HepG2 (cell line): ENCODE data around the gene HSPA1L. TPM values are rescaled to one million over a fixed set of nuclear protein-coding genes. Genes with fewer than 3 reads are reported as not detected.
A peak's percentile ranks its signal among the peaks of the same experiment; 100 is the strongest.

Source experiments
- ARHGAP35 ChIP-seq: sonication (generic); formaldehyde crosslinking; IDR thresholded peaks from 2 replicates; pipeline ENCODE4 v1.9.0; 2022; ENCODE audit warnings: mild to moderate bottlenecking, inconsistent platforms, moderate library complexity, missing genetic modification reagents, borderline replicate concordance
- ATRX ChIP-seq: sonication (generic); formaldehyde crosslinking; IDR thresholded peaks from 2 replicates; pipeline ENCODE4 v1.4.0; 2020; ENCODE audit warnings: missing genetic modification reagents, borderline replicate concordance
- CAMTA2 ChIP-seq: sonication (generic); formaldehyde crosslinking; IDR thresholded peaks from 2 replicates; pipeline ENCODE4 v1.4.0; 2020; ENCODE audit warnings: mild to moderate bottlenecking, missing genetic modification reagents, borderline replicate concordance
- DNMT3B ChIP-seq: conservative IDR thresholded peaks from 2 replicates; pipeline ENCODE4 v1.6.1; 2016; ENCODE audit warnings: missing biosample characterization, control low read depth
- HCFC1 ChIP-seq: fragments of 150-350 bp; IDR thresholded peaks from 2 replicates; pipeline ENCODE4 v1.6.1; 2014; ENCODE audit warnings: low read depth, low read length
- HNF4G ChIP-seq, 2 experiments: sonication (generic) in 1 of 2; formaldehyde crosslinking in 1 of 2; IDR thresholded peaks; 2 replicates each; pipeline versions ENCODE4 v1.4.0 to v1.6.1; 2011 to 2020; ENCODE audit warnings: borderline replicate concordance in 2 of 2, low read depth in 2 of 2, mild to moderate bottlenecking in 2 of 2, low read length in 1 of 2, missing genetic modification reagents in 1 of 2, moderate library complexity in 1 of 2
- JUNB ChIP-seq: sonication (generic); formaldehyde crosslinking; IDR thresholded peaks from 2 replicates; pipeline ENCODE4 v1.8.0; 2022; ENCODE audit warnings: missing genetic modification reagents, mild to moderate bottlenecking, borderline replicate concordance
- KAT2B ChIP-seq: fragments of 150-350 bp; IDR thresholded peaks from 2 replicates; pipeline ENCODE4 v1.6.1; 2014; ENCODE audit warnings: low read depth, low read length, borderline replicate concordance
- NFATC3 ChIP-seq: sonication (generic); formaldehyde crosslinking; IDR thresholded peaks from 2 replicates; pipeline ENCODE4 v1.5.1; 2020; ENCODE audit warnings: mild to moderate bottlenecking, missing genetic modification reagents
- NR2F6 ChIP-seq, 2 experiments: IDR thresholded peaks; 2 replicates each; pipeline ENCODE4 v1.6.1; 2016; ENCODE audit warnings: antibody characterized with exemption in 1 of 2, mild to moderate bottlenecking in 1 of 2
- PCBP2 ChIP-seq: fragments of 200-400 bp; formaldehyde crosslinking; optimal IDR thresholded peaks from 2 replicates; pipeline ENCODE3; 2018; ENCODE audit warnings: low read length, low read depth; ENCODE audit not compliant: poor library complexity, severe bottlenecking
- POGK ChIP-seq: sonication (generic); formaldehyde crosslinking; conservative IDR thresholded peaks from 2 replicates; pipeline ENCODE4 v1.8.0; 2022; ENCODE audit warnings: mild to moderate bottlenecking, moderate library complexity, missing genetic modification reagents
- SIN3B ChIP-seq: fragments of 150-350 bp; IDR thresholded peaks from 2 replicates; pipeline ENCODE4 v1.6.1; 2014; ENCODE audit warnings: low read length
- SMAD1 ChIP-seq: sonication (generic); formaldehyde crosslinking; IDR thresholded peaks from 2 replicates; pipeline ENCODE4 v1.4.0; 2020; ENCODE audit warnings: missing genetic modification reagents, low read depth, mild to moderate bottlenecking, borderline replicate concordance
- SOX5 ChIP-seq: IDR thresholded peaks from 2 replicates; pipeline ENCODE4 v1.6.1; 2016; ENCODE audit warnings: borderline replicate concordance
- TCF12 ChIP-seq, 2 experiments: fragments of 450-650 bp in 1 of 2; sonication (generic) in 1 of 2; formaldehyde crosslinking in 1 of 2; IDR thresholded peaks; 2 replicates each; pipeline versions ENCODE4 v1.6.1 to v1.8.0; 2017 to 2022; ENCODE audit warnings: antibody characterized with exemption in 1 of 2, mild to moderate bottlenecking in 1 of 2, missing genetic modification reagents in 1 of 2, moderate library complexity in 1 of 2
- ZNF10 ChIP-seq: sonication (generic); formaldehyde crosslinking; IDR thresholded peaks from 2 replicates; pipeline ENCODE4 v1.4.0; 2020; ENCODE audit warnings: mild to moderate bottlenecking, low read depth, missing genetic modification reagents, borderline replicate concordance
- ZNF24 ChIP-seq: fragments of 450-650 bp; IDR thresholded peaks from 2 replicates; pipeline ENCODE4 v1.6.1; 2017; ENCODE audit warnings: antibody characterized with exemption, mild to moderate bottlenecking
- ZNF275 ChIP-seq: sonication (generic); formaldehyde crosslinking; IDR thresholded peaks from 2 replicates; pipeline ENCODE4 v1.8.0; 2022; ENCODE audit warnings: missing genetic modification reagents, mild to moderate bottlenecking, inconsistent platforms, borderline replicate concordance
- ZNF33B ChIP-seq: sonication (generic); formaldehyde crosslinking; IDR thresholded peaks from 2 replicates; pipeline ENCODE4 v1.5.1; 2020; ENCODE audit warnings: mild to moderate bottlenecking, missing genetic modification reagents
- ZNF430 ChIP-seq: sonication (generic); formaldehyde crosslinking; IDR thresholded peaks from 2 replicates; pipeline ENCODE4 v1.9.0; 2021; ENCODE audit warnings: mild to moderate bottlenecking, missing genetic modification reagents
- ZNF644 ChIP-seq: IDR thresholded peaks from 2 replicates; pipeline ENCODE4 v1.6.1; 2016; ENCODE audit warnings: low read depth
- ZNF724P ChIP-seq: sonication (generic); formaldehyde crosslinking; IDR thresholded peaks from 2 replicates; pipeline ENCODE4 v1.8.0; 2022; ENCODE audit warnings: missing genetic modification reagents, borderline replicate concordance
- ZNF782 ChIP-seq: sonication (generic); formaldehyde crosslinking; IDR thresholded peaks from 2 replicates; pipeline ENCODE4 v1.4.0; 2020; ENCODE audit warnings: missing genetic modification reagents, mild to moderate bottlenecking, borderline replicate concordance
- polyA plus RNA-seq, 8 experiments: library from polyadenylated mRNA; depleted of rRNA in 3 of 8; stranded (reverse) in 7 of 8; unstranded in 1 of 8; fragments of >200 nt; fragmentation: Illumina TruSeq in 4 of 8; extraction: Trizol in 4 of 8; gene quantifications; 2 replicates each; pipeline versions ENCODE4 v1.2.1 to v1.2.3, GENCODE V29; 2011 to 2016; ENCODE audit warnings: low read depth in 4 of 8, missing spikeins in 1 of 8, mixed read lengths in 1 of 8; ENCODE audit not compliant: insufficient read depth in 1 of 8
- total RNA-seq, 5 experiments: library from RNA; depleted of rRNA; stranded (reverse); fragments of >200 nt; fragmentation: Illumina TruSeq; extraction: Trizol; gene quantifications; 2 replicates each; pipeline ENCODE4 v1.2.3, GENCODE V29; 2016; ENCODE audit warnings: low read depth in 1 of 5
- TF ChIP-seq, protein P1 (sequence below): sonication (generic); formaldehyde crosslinking; IDR thresholded peaks from 2 replicates; pipeline ENCODE4 v1.8.0; 2022; ENCODE audit warnings: missing genetic modification reagents, mild to moderate bottlenecking, moderate library complexity, borderline replicate concordance
- TF ChIP-seq, protein P2 (sequence below): sonication (generic); formaldehyde crosslinking; IDR thresholded peaks from 2 replicates; pipeline ENCODE4 v1.4.0; 2020; ENCODE audit warnings: mild to moderate bottlenecking, missing genetic modification reagents

The HSPA1L gene
- total and polyA plus RNA-seq, 2 of the 13 experiments (the other 11 are each of a cell fraction or from before 2014, with no cell fraction given), result 0.55 to 1.0 TPM

GRCh38 chr6:31778193-31778592 is 36.9 kb downstream of the HSPA1L start (continued):
- TF ChIP-seq, protein P1, sequence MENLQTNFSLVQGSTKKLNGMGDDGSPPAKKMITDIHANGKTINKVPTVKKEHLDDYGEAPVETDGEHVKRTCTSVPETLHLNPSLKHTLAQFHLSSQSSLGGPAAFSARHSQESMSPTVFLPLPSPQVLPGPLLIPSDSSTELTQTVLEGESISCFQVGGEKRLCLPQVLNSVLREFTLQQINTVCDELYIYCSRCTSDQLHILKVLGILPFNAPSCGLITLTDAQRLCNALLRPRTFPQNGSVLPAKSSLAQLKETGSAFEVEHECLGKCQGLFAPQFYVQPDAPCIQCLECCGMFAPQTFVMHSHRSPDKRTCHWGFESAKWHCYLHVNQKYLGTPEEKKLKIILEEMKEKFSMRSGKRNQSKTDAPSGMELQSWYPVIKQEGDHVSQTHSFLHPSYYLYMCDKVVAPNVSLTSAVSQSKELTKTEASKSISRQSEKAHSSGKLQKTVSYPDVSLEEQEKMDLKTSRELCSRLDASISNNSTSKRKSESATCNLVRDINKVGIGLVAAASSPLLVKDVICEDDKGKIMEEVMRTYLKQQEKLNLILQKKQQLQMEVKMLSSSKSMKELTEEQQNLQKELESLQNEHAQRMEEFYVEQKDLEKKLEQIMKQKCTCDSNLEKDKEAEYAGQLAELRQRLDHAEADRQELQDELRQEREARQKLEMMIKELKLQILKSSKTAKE (CRISPR knock-in tag), result no peak
- TF ChIP-seq NFATC3 (CRISPR knock-in tag) (no peak), SMAD1 (CRISPR knock-in tag) (no peak), ZNF10 (CRISPR knock-in tag) (no peak), ZNF24 (no peak), PCBP2 (no peak), JUNB (CRISPR knock-in tag) (no peak), ZNF430 (no peak), ZNF275 (CRISPR knock-in tag) (no peak), SOX5 (CRISPR knock-in tag) (no peak; the same call in 1 of the 2 replicates), KAT2B (no peak), NR2F6 (IDR thresholded peaks at IDR 0.05) (no peak), NR2F6 (CRISPR knock-in tag; IDR thresholded peaks at IDR 0.05) (no peak), ZNF644 (CRISPR knock-in tag) (peak; percentile 91), ZNF782 (CRISPR knock-in tag) (no peak), ARHGAP35 (no peak), DNMT3B (CRISPR knock-in tag) (no peak), CAMTA2 (CRISPR knock-in tag) (no peak), ZNF33B (CRISPR knock-in tag) (0 out of 2 replicates have a peak, but pooled peaks have one; percentile 37), TCF12 (IDR thresholded peaks at IDR 0.05) (no peak), TCF12 (CRISPR knock-in tag; IDR thresholded peaks at IDR 0.05) (no peak), ZNF724P (CRISPR knock-in tag) (no peak), ATRX (CRISPR knock-in tag) (no peak), HCFC1 (no peak), POGK (CRISPR knock-in tag) (no peak), HNF4G (IDR thresholded peaks at IDR 0.05; ENCODE audit: borderline replicate concordance, low read depth, low read length) (peak; percentile 50), HNF4G (CRISPR knock-in tag; IDR thresholded peaks at IDR 0.05; ENCODE audit: borderline replicate concordance, low read depth) (no peak), SIN3B (no peak)
- TF ChIP-seq, protein P2, sequence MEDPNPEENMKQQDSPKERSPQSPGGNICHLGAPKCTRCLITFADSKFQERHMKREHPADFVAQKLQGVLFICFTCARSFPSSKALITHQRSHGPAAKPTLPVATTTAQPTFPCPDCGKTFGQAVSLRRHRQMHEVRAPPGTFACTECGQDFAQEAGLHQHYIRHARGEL, result no peak
